ENCODE measurements around the gene MATK. TPM values are rescaled to one million over a fixed set of nuclear protein-coding genes. Genes with fewer than 3 reads are reported as not detected.

Gene MATK
- total RNA-seq, 2 experiments from 2014 or later, result 9.1 to 9.4 TPM

DNA sequence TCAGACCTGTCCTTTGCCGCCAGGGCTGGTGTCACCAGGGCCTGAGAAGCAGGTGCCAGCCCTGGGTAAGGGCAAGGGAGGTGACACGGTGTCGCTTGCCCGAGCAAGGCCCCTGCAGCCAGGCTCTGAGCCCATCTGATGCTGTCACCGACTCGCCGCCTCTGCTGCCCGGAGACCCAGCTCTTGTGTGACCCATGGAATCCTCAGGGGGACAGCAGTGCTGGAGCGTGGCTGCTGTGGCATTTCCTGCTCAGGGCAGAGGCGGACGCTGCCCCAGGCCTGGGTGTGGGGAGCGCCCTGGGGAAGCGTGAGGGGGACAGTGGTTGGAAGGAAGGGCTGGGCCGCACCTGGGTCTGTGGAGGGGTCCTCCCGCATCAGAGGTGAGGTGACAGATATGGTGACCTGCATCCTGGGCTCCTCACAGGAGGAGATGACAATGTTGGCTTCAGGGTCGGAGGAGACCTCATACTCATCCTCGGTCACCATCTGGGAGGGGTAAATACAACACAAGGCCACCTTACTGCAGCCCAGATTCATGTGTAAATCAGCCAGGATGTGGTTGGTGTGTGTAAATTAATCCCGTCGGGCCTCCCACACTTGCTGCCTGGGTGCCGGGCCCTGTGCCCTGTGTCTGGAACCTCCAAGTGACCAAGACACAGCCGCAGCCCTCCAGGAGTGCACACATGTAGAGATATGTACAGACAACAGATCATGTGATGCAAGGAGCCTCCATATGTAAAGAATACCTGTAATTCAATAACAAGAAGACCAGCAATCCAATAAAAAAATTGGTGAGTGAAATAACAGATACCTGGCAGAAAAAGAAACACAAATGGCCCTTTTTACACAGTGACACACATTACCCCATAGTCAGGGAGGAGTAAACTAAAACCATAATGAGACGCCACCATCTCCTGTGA is 27.6 kb upstream of the MATK start:
- Histone ChIP-seq H3K27ac (ENCODE audit: low read depth in 1 of 2, low read length in 2 of 2) (peak overlapping the region; percentile 50 to 73), H3K9me3 (ENCODE audit: control insufficient read depth in 1 of 2, insufficient read depth in 1 of 2, low read length in 2 of 2) (peaks cover 0 to 6% of the 10 kb centered on the region in 2 experiments), H3K4me1 (ENCODE audit: insufficient read depth, low read length) (peaks cover 67% of the 10 kb centered on the region), H3K4me3 (ENCODE audit: low read length) (no peak overlapping the region), H3K27me3 (ENCODE audit: control insufficient read depth in 1 of 2, insufficient read depth in 2 of 2, low read length in 2 of 2) (no peaks in the 10 kb centered on the region), H3K36me3 (ENCODE audit: insufficient read depth, low read length) (no peaks in the 10 kb centered on the region)
- ChIA-PET CTCF (interaction anchor here (0.9 kb wide), 1 partner anchor 18 kb away, joined by 3 read pairs; no protein-coding TSS in a partner anchor), POLR2A (interaction anchor here (1.3 to 4.3 kb wide), 3 partner anchors 8 to 52 kb away, joined by 3 to 60 read pairs (median 15); partner anchors contain the start of genes APBA3 and MRPL54)
- Mint-ChIP-seq H3K27me3 (no peaks in the 10 kb centered on the region), H3K9me3 (no peaks in the 10 kb centered on the region), H3K36me3 (ENCODE audit: low read depth) (no peaks in the 10 kb centered on the region), H3K4me3 (peak overlapping the region; percentile 65), H3K4me1 (ENCODE audit: low read depth) (peaks cover 44% of the 10 kb centered on the region), H3K27ac (peak overlapping the region; percentile 80)
- ATAC-seq (ENCODE audit: poor library complexity) (no peak), DNase-seq (peak in 2 of 14 experiments; percentile 34 to 61)
- TF ChIP-seq, protein P1, sequence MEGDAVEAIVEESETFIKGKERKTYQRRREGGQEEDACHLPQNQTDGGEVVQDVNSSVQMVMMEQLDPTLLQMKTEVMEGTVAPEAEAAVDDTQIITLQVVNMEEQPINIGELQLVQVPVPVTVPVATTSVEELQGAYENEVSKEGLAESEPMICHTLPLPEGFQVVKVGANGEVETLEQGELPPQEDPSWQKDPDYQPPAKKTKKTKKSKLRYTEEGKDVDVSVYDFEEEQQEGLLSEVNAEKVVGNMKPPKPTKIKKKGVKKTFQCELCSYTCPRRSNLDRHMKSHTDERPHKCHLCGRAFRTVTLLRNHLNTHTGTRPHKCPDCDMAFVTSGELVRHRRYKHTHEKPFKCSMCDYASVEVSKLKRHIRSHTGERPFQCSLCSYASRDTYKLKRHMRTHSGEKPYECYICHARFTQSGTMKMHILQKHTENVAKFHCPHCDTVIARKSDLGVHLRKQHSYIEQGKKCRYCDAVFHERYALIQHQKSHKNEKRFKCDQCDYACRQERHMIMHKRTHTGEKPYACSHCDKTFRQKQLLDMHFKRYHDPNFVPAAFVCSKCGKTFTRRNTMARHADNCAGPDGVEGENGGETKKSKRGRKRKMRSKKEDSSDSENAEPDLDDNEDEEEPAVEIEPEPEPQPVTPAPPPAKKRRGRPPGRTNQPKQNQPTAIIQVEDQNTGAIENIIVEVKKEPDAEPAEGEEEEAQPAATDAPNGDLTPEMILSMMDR (IDR thresholded peaks at IDR 0.05), result no peak
- intact Hi-C loops (cut with DNase I, micrococcal nuclease), result loop anchor here in 1 of 2 experiments (2.0 kb wide), 1 partner anchor 51 kb away; the partner anchor contains the start of gene MRPL54

DNA sequence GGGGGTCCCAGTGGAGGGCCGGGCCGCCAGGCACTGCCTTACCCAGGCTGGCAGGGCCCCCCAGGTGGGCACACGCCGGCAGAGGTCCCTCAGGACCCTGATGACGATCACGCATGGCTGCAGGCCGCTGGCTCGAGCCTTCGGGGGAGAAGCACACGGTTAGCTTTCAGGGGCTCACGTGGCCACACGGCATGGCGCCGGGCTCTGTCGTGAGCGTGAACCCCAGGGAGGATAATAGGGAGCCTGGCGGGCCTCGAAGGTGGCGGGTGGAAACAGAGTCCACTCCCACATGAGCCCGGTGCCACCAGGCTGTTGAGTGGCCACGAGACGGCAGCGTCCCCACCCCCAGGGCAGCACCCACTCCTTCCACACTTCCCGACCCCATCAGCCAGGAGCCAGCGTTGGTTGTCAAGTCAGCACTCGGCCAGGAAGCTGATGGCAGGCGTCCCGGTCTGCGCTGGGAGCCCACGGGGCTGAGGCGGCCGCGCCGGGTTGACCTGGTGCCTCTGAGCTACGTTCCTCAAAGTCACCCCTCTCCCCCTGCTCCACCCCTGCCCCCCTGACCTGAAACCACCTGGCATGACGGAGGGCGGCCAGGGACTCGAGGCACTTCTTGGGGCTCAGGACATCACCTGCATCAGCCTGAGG is 24.7 kb upstream of the MATK start:
- H3K27ac ChIP-seq (ENCODE audit: low read depth in 1 of 2, low read length in 2 of 2), result peak overlapping the region in 1 of 2 donors; percentile 7
- intact Hi-C loops (cut with DNase I, micrococcal nuclease), result no loop called here
- Mint-ChIP-seq H3K27ac (no peak overlapping the region), H3K4me1 (ENCODE audit: low read depth) (peaks cover 33% of the 10 kb centered on the region), H3K4me3 (no peak overlapping the region), H3K9me3 (no peaks in the 10 kb centered on the region), H3K36me3 (ENCODE audit: low read depth) (no peaks in the 10 kb centered on the region), H3K27me3 (no peaks in the 10 kb centered on the region)
- no peaks in the 10 kb centered on the region for H3K27me3 ChIP-seq (ENCODE audit: control insufficient read depth in 1 of 2, insufficient read depth in 2 of 2, low read length in 2 of 2)
- no peak overlapping the region for H3K4me3 ChIP-seq (ENCODE audit: low read length)
- peaks cover 0 to 21% of the 10 kb centered on the region in 2 experiments for H3K9me3 ChIP-seq (ENCODE audit: control insufficient read depth in 1 of 2, insufficient read depth in 1 of 2, low read length in 2 of 2)
- no peak for DNase-seq
- no peaks in the 10 kb centered on the region for H3K36me3 ChIP-seq (ENCODE audit: insufficient read depth, low read length)
- TF ChIP-seq, protein P1 (IDR thresholded peaks at IDR 0.05), result no peak
- CTCF ChIA-PET, result interaction anchor here (1.8 kb wide), 1 partner anchor 49 kb away, joined by 9 read pairs; the partner anchor contains the start of genes APBA3 and MRPL54
- ATAC-seq (ENCODE audit: poor library complexity), result no peak
- POLR2A ChIA-PET, result interaction anchor here (2.4 to 4.3 kb wide), 2 partner anchors 11 to 49 kb away, joined by 15 to 60 read pairs; partner anchors contain the start of genes APBA3 and MRPL54
- H3K4me1 ChIP-seq (ENCODE audit: insufficient read depth, low read length), result peaks cover 48% of the 10 kb centered on the region

DNA sequence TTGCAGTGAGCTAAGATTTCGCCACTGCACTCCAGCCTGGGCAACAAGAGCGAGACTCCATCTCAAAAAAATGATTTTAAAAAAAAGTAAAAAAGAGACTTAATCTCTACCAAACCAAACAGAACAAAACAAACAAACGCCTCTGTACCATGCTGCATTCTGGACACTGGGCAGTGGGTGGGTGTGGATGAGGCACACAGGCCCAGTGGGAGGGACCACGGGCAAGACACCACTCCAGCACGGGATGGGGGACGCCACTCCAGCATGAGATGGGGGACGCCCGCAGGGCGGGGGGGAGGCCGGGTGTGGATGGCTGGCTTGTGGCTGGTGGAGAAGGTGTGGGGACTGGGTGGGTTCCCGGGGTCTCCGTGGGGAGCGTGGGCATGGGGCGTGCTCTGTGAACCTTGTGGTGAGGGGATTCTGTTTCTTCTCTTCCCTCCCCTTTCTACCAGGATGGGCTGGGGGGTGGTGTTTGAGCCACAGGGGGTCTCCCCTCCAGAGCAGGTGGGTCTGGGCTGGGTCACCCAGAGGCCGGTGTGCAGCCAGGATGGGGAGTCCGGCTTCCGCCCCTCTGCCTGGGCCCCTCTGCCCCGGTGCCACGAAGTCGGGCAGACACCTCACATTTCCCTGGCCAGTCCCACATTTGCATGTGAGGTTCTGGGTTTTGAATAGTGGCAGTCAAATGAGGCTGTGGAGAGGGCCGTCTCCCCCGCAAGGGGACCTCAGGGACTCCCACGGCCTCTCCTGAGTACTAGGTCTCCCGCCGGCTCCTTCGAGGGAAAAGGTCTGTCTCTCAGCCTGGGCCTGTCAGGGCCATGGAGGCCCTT is 23.9 kb upstream of the MATK start:
- Histone ChIP-seq H3K4me1 (ENCODE audit: insufficient read depth, low read length) (peaks cover 47% of the 10 kb centered on the region), H3K27me3 (ENCODE audit: control insufficient read depth in 1 of 2, insufficient read depth in 2 of 2, low read length in 2 of 2) (no peaks in the 10 kb centered on the region), H3K4me3 (ENCODE audit: low read length) (no peak overlapping the region), H3K36me3 (ENCODE audit: insufficient read depth, low read length) (no peaks in the 10 kb centered on the region), H3K27ac (ENCODE audit: low read depth in 1 of 2, low read length in 2 of 2) (peak overlapping the region in 1 of 2 donors; percentile 13), H3K9me3 (ENCODE audit: control insufficient read depth in 1 of 2, insufficient read depth in 1 of 2, low read length in 2 of 2) (peaks cover 0 to 21% of the 10 kb centered on the region in 2 experiments)
- POLR2A ChIA-PET, result no interaction called here
- no peak overlapping the region for H3K4me3 Mint-ChIP-seq
- no peaks in the 10 kb centered on the region for H3K27me3 Mint-ChIP-seq
- no peaks in the 10 kb centered on the region for H3K36me3 Mint-ChIP-seq (ENCODE audit: low read depth)
- H3K4me1 Mint-ChIP-seq (ENCODE audit: low read depth), result peaks cover 31% of the 10 kb centered on the region
- H3K9me3 Mint-ChIP-seq, result no peaks in the 10 kb centered on the region
- intact Hi-C loops (cut with DNase I, micrococcal nuclease), result no loop called here
- H3K27ac Mint-ChIP-seq, result peak overlapping the region; percentile 7
- ATAC-seq (ENCODE audit: poor library complexity) (no peak), DNase-seq (no peak)
- TF ChIP-seq, protein P1 (IDR thresholded peaks at IDR 0.05), result no peak
- CTCF ChIA-PET, result no interaction called here
